Left ventricle myocardium inferior (tissue), 1 donor: ENCODE results near the gene PSME1. TPM values are rescaled to one million over a fixed set of nuclear protein-coding genes. Genes with fewer than 3 reads are reported as not detected.

Experiments used
- DNase-seq: peaks from one replicate; pipeline ENCODE4 v3.0.0-alpha.2; 2020
- H3K27ac ChIP-seq: fragments of 200-600 bp; replicated peaks from 2 replicates; pipeline ENCODE4 v1.8.0; 2021
- H3K27me3 ChIP-seq: fragments of 200-600 bp; 2 replicates; pipeline ENCODE4 v1.8.0; 2021; ENCODE audit warnings: low read depth
- H3K36me3 ChIP-seq: fragments of 200-600 bp; 2 replicates; pipeline ENCODE4 v1.8.0; 2021
- H3K4me1 ChIP-seq: fragments of 200-600 bp; 2 replicates; pipeline ENCODE4 v1.8.0; 2021
- H3K4me3 ChIP-seq: fragments of 200-600 bp; 2 replicates; pipeline ENCODE4 v1.8.0; 2021; ENCODE audit warnings: mild to moderate bottlenecking, moderate library complexity
- H3K9me3 ChIP-seq: fragments of 200-600 bp; replicated peaks from 2 replicates; pipeline ENCODE4 v1.8.0; 2021
- intact Hi-C: fragments of 100-400 bp; cut with micrococcal nuclease; formaldehyde crosslinking; loops from one replicate; pipeline ENCODE4 v1.11.0; 2022
- microRNA-seq: library from miRNA; unstranded; fragments of <30 nt; microRNA quantifications from one replicate; pipeline ENCODE4 v1.2.0, GENCODE V29; 2020
- total RNA-seq: library from RNA; stranded (reverse); fragmentation: NEBNext Ultra II Directional; extraction: Animal tissue kit (Norgen Biotek cat#: 25700); gene quantifications from one replicate; pipeline ENCODE4 v1.2.1, GENCODE V29; 2021
- TF ChIP-seq, protein P1 (sequence below): fragments of 200-600 bp; IDR thresholded peaks from 2 replicates; pipeline ENCODE4 v1.8.0; 2021; ENCODE audit warnings: antibody characterized with exemption, mild to moderate bottlenecking, borderline replicate concordance
- donor health status: DM: no; HTN: yes; CAD: no; lungs with severe emphysema.

The PSME1 gene
- total RNA-seq, 1 donor from 2014 or later, result 108 TPM

DNA sequence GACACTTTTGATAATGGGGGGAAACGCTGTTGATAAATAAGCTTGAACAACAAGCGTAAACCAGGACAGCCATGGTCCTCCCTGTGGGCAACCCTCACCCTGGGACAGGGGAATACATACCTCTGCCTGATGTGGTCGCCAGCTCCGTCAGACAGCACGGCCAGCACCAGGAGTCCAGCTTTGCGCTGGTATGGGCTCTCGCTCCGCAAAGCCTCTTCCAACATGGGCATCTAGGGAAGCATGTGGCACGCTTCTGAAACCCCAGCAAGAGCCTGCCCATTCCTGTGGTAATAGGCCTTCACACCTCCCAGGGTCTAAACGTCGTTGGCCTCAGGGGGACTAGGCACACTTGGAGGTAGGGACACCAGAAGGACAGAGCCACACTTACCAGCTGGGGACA, 49.7 kb downstream of the PSME1 start:
- TF ChIP-seq, protein P1, sequence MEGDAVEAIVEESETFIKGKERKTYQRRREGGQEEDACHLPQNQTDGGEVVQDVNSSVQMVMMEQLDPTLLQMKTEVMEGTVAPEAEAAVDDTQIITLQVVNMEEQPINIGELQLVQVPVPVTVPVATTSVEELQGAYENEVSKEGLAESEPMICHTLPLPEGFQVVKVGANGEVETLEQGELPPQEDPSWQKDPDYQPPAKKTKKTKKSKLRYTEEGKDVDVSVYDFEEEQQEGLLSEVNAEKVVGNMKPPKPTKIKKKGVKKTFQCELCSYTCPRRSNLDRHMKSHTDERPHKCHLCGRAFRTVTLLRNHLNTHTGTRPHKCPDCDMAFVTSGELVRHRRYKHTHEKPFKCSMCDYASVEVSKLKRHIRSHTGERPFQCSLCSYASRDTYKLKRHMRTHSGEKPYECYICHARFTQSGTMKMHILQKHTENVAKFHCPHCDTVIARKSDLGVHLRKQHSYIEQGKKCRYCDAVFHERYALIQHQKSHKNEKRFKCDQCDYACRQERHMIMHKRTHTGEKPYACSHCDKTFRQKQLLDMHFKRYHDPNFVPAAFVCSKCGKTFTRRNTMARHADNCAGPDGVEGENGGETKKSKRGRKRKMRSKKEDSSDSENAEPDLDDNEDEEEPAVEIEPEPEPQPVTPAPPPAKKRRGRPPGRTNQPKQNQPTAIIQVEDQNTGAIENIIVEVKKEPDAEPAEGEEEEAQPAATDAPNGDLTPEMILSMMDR, result no peak
- Histone ChIP-seq H3K27me3 (no peaks in the 10 kb centered on the region), H3K27ac (no peak overlapping the region), H3K4me1 (peaks cover 22% of the 10 kb centered on the region), H3K4me3 (no peak overlapping the region), H3K36me3 (peaks cover 70% of the 10 kb centered on the region), H3K9me3 (no peaks in the 10 kb centered on the region)
- no peak for DNase-seq
- intact Hi-C loops, result no loop called here

GRCh38 chr14:24186831-24187538, 51.0 kb downstream of the PSME1 start:
- H3K4me1 ChIP-seq, result peaks cover 21% of the 10 kb centered on the region
- no peak overlapping the region for H3K4me3 ChIP-seq
- H3K27ac ChIP-seq, result no peak overlapping the region

DNA sequence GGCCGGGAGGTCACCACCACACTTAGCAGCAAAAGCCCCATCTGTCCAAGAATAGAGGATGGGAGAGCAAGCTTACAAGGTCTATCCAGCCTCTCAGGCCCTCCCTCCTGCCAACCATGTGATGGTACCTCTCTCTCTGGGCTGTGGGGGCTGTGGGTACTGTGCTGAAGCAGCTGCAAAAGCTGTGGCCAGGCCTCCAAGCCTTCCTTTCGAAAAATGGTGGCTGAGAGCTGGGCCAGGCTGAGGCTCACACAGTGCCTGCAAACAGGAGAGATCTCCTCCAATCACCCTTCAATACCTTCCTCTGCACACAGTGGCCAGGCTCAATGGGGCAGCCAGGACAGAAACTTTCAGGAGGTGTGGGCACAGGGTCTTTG, 51.5 kb downstream of the PSME1 start:
- H3K27ac ChIP-seq, result no peak overlapping the region
- TF ChIP-seq, protein P1, result no peak
- peaks cover 69% of the 10 kb centered on the region for H3K36me3 ChIP-seq
- no peaks in the 10 kb centered on the region for H3K27me3 ChIP-seq
- peaks cover 21% of the 10 kb centered on the region for H3K4me1 ChIP-seq
- no peaks in the 10 kb centered on the region for H3K9me3 ChIP-seq
- DNase-seq, result no peak
- intact Hi-C loops, result no loop called here
- peak overlapping the region; percentile 83 for H3K4me3 ChIP-seq

More at GRCh38 chr14:24186831-24187538, 51.0 kb downstream of the PSME1 start:
- Histone ChIP-seq H3K27me3 (no peaks in the 10 kb centered on the region), H3K9me3 (no peaks in the 10 kb centered on the region), H3K36me3 (peaks cover 69% of the 10 kb centered on the region)
- intact Hi-C loops, result no loop called here
- no peak for DNase-seq
- TF ChIP-seq, protein P1, result no peak

Small RNA genes within 50 kb of the gene (microRNA-seq; reads per million reads assigned to microRNA genes)
- not detected for gene MIR7703

Other genes with a start within 250 kb of the PSME1 start
- gene DHRS4, start 182.4 kb upstream of the PSME1 start, total RNA-seq, result 30.8 TPM
- 15.7 TPM for gene DHRS4L2, start 147.3 kb upstream of the PSME1 start, total RNA-seq
- 0.11 TPM for gene CARMIL3, start 84.2 kb upstream of the PSME1 start, total RNA-seq
- not detected for gene CPNE6, start 64.6 kb upstream of the PSME1 start, total RNA-seq
- gene PCK2, start 41.9 kb upstream of the PSME1 start, total RNA-seq, result 3.1 TPM
- gene DCAF11, start 21.4 kb upstream of the PSME1 start, total RNA-seq, result 74.7 TPM
- gene NRL, start 21.2 kb upstream of the PSME1 start, total RNA-seq, result 1.5 TPM
- gene FITM1, start 5.5 kb upstream of the PSME1 start, total RNA-seq, result 148 TPM
- gene EMC9, start 5.4 kb downstream of the PSME1 start, total RNA-seq, result 14.5 TPM
- 89.7 TPM for gene PSME2, start 10.4 kb downstream of the PSME1 start, total RNA-seq
- 34.8 TPM for gene RNF31, start 11.3 kb downstream of the PSME1 start, total RNA-seq
- gene IRF9, start 25.1 kb downstream of the PSME1 start, total RNA-seq, result 24.0 TPM
- 1.6 TPM for gene REC8, start 35.9 kb downstream of the PSME1 start, total RNA-seq
- gene IPO4, start 52.6 kb downstream of the PSME1 start, total RNA-seq, result 13.3 TPM
- gene TM9SF1, start 59.2 kb downstream of the PSME1 start, total RNA-seq, result 22.2 TPM
- gene TSSK4, start 69.5 kb downstream of the PSME1 start, total RNA-seq, result not detected
- gene CHMP4A, start 77.3 kb downstream of the PSME1 start, total RNA-seq, result 33.1 TPM
- gene MDP1, start 79.9 kb downstream of the PSME1 start, total RNA-seq, result 16.6 TPM
- 214 TPM for gene NEDD8, start 96.2 kb downstream of the PSME1 start, total RNA-seq
- gene GMPR2, start 96.7 kb downstream of the PSME1 start, total RNA-seq, result 29.7 TPM
- gene TINF2, start 106.4 kb downstream of the PSME1 start, total RNA-seq, result 30.6 TPM
- gene TGM1, start 127.0 kb downstream of the PSME1 start, total RNA-seq, result 0.96 TPM
- 22.3 TPM for gene RABGGTA, start 135.4 kb downstream of the PSME1 start, total RNA-seq
- 6.9 TPM for gene DHRS1, start 163.6 kb downstream of the PSME1 start, total RNA-seq
- gene NOP9, start 163.7 kb downstream of the PSME1 start, total RNA-seq, result 23.4 TPM
- 3.1 TPM for gene CIDEB, start 171.8 kb downstream of the PSME1 start, total RNA-seq
- 0.71 TPM for gene LTB4R2, start 173.9 kb downstream of the PSME1 start, total RNA-seq
- gene LTB4R, start 175.3 kb downstream of the PSME1 start, total RNA-seq, result 1.8 TPM
- gene ADCY4, start 198.9 kb downstream of the PSME1 start, total RNA-seq, result 26.6 TPM
- gene RIPK3, start 203.8 kb downstream of the PSME1 start, total RNA-seq, result 3.6 TPM
- 20.6 TPM for gene NFATC4, start 232.0 kb downstream of the PSME1 start, total RNA-seq